Measurements from ENCODE around the gene LY6G6F.

LY6G6F gene

GRCh38 chr6:31680226-31681134, 26.2 kb upstream of the LY6G6F start, which contains the start of gene LY6G5C:
Gene LY6G5C (minus strand): TSS chr6:31681067. CDS start chr6:31680373, 694 bp downstream.
- DNase-seq (ENCODE audit: low read depth): peak; percentile 69
- peak; percentile 65 for TF ChIP-seq CTCF (conservative IDR thresholded peaks at IDR 0.05; ENCODE audit: low read depth, low read length)
- peak within 1 kb of the TSS; percentile 51 for H3K4me3 ChIP-seq (ENCODE audit: low read length)

DNA sequence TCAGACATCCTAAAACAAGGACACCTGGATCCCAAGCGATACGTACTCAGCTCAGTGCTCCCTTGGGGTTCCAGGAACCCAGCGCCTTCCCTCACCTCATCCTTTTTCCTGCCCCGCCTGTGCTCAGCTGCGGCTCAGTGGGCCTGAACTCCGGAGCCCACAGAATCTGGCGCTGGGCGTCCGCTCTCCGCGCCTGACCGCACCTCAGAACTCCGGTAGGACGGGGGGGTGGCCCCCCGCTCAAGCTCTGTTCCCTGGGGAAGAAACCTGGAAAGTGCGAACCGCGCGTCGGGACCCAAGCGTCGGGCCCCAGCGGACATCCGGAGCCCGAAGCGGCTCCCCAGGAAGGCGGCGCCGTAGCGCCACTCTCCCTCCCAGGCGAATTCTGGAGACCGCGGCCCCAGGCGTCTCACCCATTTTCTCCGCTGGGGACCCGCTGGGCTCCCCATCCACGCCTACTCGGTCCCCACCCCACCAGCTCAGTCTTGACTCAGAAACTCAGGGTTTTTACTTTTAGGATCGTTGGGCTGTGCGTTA, 25.5 kb upstream of the LY6G6F start:
- peak; percentile 20 for TF ChIP-seq CTCF (conservative IDR thresholded peaks at IDR 0.05; ENCODE audit: low read depth, low read length)
- peak overlapping the region; percentile 51 for H3K4me3 ChIP-seq (ENCODE audit: low read length)
- DNase-seq (ENCODE audit: low read depth): no peak

DNA sequence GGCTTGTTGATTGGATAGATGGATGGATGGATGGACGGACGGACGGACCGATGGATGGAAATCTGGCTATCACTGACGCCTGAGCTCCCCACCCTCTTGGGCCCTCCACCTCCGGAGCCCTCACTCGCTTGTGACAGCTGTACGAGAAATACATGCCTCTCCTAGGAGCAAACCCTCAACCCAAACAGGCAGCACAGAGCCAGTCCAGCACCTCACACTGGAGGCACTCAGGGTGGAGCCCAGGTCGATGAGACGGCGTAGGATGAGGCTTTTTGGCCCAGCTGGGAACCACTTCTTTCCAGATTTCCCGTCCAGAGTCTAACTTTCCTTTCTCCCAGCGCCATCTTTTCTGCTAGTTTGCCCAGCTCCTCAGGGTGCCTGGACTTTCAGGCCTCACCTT, 23.1 kb upstream of the LY6G6F start:
- H3K4me3 ChIP-seq (ENCODE audit: low read length): peak overlapping the region; percentile 59
- no peak for DNase-seq (ENCODE audit: low read depth)
- no peak for TF ChIP-seq CTCF (conservative IDR thresholded peaks at IDR 0.05; ENCODE audit: low read depth, low read length)

DNA sequence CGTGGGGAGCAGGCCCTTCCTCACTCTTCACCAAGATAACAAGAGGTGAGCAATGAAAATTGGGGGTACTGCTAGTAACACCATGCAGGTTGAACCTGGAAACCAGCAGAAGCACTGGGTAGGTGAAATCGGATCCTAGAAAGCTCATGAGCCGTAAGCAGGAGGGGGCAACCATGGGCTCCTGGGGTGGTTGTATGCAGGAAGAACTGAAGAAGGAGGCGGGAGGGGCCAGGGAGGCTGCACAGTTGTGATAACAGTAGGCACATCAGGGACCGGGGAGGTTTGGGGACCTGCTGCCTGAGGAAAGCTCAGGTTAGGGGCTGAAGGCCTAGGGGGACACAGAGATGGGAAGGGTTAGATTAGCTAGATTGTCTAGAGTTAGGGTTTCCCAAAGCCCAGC, 20.2 kb upstream of the LY6G6F start:
- H3K4me3 ChIP-seq (ENCODE audit: low read length): no peak overlapping the region
- no peak for TF ChIP-seq CTCF (conservative IDR thresholded peaks at IDR 0.05; ENCODE audit: low read depth, low read length)
- DNase-seq (ENCODE audit: low read depth): no peak

DNA sequence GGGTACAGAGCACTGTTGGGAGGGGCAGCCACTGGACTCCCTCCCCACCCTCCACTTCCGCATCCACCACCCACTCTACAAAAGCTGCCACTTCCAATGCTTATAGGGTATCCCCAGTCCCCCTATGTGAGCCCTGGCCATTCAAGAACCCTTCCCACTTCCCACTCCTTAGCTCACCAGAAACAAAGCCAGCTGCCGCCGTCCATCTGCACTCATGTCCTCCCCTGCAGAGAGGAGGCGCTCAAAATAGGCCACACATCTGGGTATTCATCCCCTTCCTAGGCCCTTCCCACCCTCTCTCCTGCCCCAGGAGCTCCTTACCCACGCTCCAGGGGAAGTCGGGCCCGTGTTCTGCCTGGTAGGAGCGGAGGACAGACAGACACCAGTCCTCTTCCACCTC, 19.3 kb upstream of the LY6G6F start:
- TF ChIP-seq CTCF (conservative IDR thresholded peaks at IDR 0.05; ENCODE audit: low read depth, low read length): no peak
- no peak overlapping the region for H3K4me3 ChIP-seq (ENCODE audit: low read length)
- DNase-seq (ENCODE audit: low read depth): no peak

GRCh38 chr6:31687860-31688693, 18.6 kb upstream of the LY6G6F start:
- no peak for DNase-seq (ENCODE audit: low read depth)
- no peak overlapping the region for H3K4me3 ChIP-seq (ENCODE audit: low read length)

More at GRCh38 chr6:31687860-31688693, 18.6 kb upstream of the LY6G6F start:
- no peak for TF ChIP-seq CTCF (conservative IDR thresholded peaks at IDR 0.05; ENCODE audit: low read depth, low read length)

All from retinal pigment epithelial cell (primary cell).